ENCODE measurements around the gene CXCL16. TPM values are rescaled to one million over a fixed set of nuclear protein-coding genes. Genes with fewer than 3 reads are reported as not detected.

The CXCL16 gene
- total RNA-seq, 1 experiment from 2014 or later, result not detected

- Histone ChIP-seq H3K27me3 (replicated peaks) (peaks cover 5% of the 10 kb centered on the region; the same call in 1 of the 2 replicates), H3K36me3 (no peaks in the 10 kb centered on the region), H3K4me3 (no peak overlapping the region), H3K9me3 (replicated peaks) (no peaks in the 10 kb centered on the region), H3K4me1 (replicated peaks) (no peaks in the 10 kb centered on the region), H3K27ac (no peak overlapping the region)
- no peak for DNase-seq (ENCODE audit: low read depth in 1 of 2, low spot score in 2 of 2)
Observed at GRCh38 chr17:4769628-4770027, 29.9 kb upstream of the CXCL16 start.

- Histone ChIP-seq H3K9me3 (replicated peaks) (no peaks in the 10 kb centered on the region), H3K4me3 (no peak overlapping the region), H3K27ac (no peak overlapping the region), H3K36me3 (no peaks in the 10 kb centered on the region), H3K27me3 (replicated peaks) (peaks cover 5% of the 10 kb centered on the region; the same call in 1 of the 2 replicates), H3K4me1 (replicated peaks) (no peaks in the 10 kb centered on the region)
- no peak for DNase-seq (ENCODE audit: low read depth in 1 of 2, low spot score in 2 of 2)
Observed at GRCh38 chr17:4768298-4768697, 28.6 kb upstream of the CXCL16 start.

- no peak overlapping the region for H3K27ac ChIP-seq
Observed at GRCh38 chr17:4766723-4767122, 27.0 kb upstream of the CXCL16 start.

GRCh38 chr17:4766201-4766600 lies 26.5 kb upstream of the CXCL16 start:
- Histone ChIP-seq H3K36me3 (no peaks in the 10 kb centered on the region), H3K27ac (no peak overlapping the region), H3K27me3 (replicated peaks) (peaks cover 5% of the 10 kb centered on the region; the same call in 1 of the 2 replicates), H3K4me1 (replicated peaks) (no peaks in the 10 kb centered on the region), H3K4me3 (no peak overlapping the region), H3K9me3 (replicated peaks) (no peaks in the 10 kb centered on the region)
- DNase-seq (ENCODE audit: low read depth in 1 of 2, low spot score in 2 of 2), result no peak

More at GRCh38 chr17:4766723-4767122, 27.0 kb upstream of the CXCL16 start:
- Histone ChIP-seq H3K4me3 (no peak overlapping the region), H3K36me3 (no peaks in the 10 kb centered on the region), H3K4me1 (replicated peaks) (no peaks in the 10 kb centered on the region), H3K27me3 (replicated peaks) (peaks cover 5% of the 10 kb centered on the region; the same call in 1 of the 2 replicates), H3K9me3 (replicated peaks) (no peaks in the 10 kb centered on the region)
- DNase-seq (ENCODE audit: low read depth in 1 of 2, low spot score in 2 of 2), result no peak

DNA sequence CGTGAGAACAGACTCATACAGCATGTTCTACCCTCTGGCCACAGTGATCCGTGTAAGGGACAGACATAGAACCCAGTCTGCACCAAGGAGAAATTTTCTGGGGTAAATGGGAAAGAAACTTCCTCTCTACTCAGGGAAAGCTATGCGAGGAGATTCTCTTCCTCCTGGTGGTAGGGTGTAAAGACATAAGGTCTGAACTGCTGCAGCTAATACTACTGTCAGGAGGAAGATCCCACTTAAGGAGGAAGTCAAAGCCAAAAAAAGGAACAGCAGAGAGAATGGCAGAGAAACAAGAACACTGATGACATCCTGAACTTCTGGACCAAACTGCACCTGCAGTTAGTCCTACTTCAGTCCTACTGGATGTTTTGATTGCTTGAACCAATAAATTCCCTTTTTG lies 24.9 kb upstream of the CXCL16 start:
- no peak overlapping the region for H3K27ac ChIP-seq
- no peak for DNase-seq (ENCODE audit: low read depth in 1 of 2, low spot score in 2 of 2)
- no peaks in the 10 kb centered on the region for H3K4me1 ChIP-seq (replicated peaks)
- H3K36me3 ChIP-seq, result no peaks in the 10 kb centered on the region
- H3K27me3 ChIP-seq (replicated peaks), result peaks cover 5% of the 10 kb centered on the region; the same call in 1 of the 2 replicates
- no peaks in the 10 kb centered on the region for H3K9me3 ChIP-seq (replicated peaks)
- H3K4me3 ChIP-seq, result no peak overlapping the region

GRCh38 chr17:4759776-4760236 lies 20.1 kb upstream of the CXCL16 start:
- Histone ChIP-seq H3K27me3 (replicated peaks) (peaks cover 27% of the 10 kb centered on the region), H3K4me1 (replicated peaks) (no peaks in the 10 kb centered on the region), H3K36me3 (no peaks in the 10 kb centered on the region), H3K27ac (no peak overlapping the region), H3K9me3 (replicated peaks) (no peaks in the 10 kb centered on the region), H3K4me3 (no peak overlapping the region)
- no peak for DNase-seq (ENCODE audit: low read depth in 1 of 2, low spot score in 2 of 2)

DNA sequence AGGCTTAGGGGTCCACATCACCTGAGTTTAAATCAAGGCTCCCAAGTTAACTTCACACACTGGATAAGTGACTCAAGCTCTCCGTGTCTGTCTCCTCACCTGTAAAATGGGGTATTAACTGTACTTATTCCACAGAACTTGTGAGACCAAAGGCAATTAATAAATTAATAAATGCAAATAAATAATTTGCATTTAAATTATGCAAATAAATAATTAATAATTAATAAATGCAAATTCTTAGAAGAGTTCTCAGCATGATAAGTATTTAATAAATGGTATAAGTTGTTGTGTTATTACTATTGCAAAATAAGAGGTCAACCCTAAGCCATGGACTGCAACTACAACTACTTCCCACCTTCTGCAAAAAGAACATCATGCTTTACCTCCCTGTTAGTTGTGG lies 13.7 kb upstream of the CXCL16 start:
- no peak overlapping the region for H3K27ac ChIP-seq
- no peaks in the 10 kb centered on the region for H3K4me1 ChIP-seq (replicated peaks)
- no peak for DNase-seq (ENCODE audit: low read depth in 1 of 2, low spot score in 2 of 2)
- no peaks in the 10 kb centered on the region for H3K9me3 ChIP-seq (replicated peaks)
- H3K4me3 ChIP-seq, result no peak overlapping the region
- peaks cover 46% of the 10 kb centered on the region for H3K27me3 ChIP-seq (replicated peaks)
- no peaks in the 10 kb centered on the region for H3K36me3 ChIP-seq

- H3K9me3 ChIP-seq (replicated peaks), result no peaks in the 10 kb centered on the region
- H3K36me3 ChIP-seq, result no peaks in the 10 kb centered on the region
- no peak for DNase-seq (ENCODE audit: low read depth in 1 of 2, low spot score in 2 of 2)
- H3K27me3 ChIP-seq (replicated peaks), result peaks cover 41% of the 10 kb centered on the region
- H3K4me3 ChIP-seq, result no peak overlapping the region
- H3K27ac ChIP-seq, result no peak overlapping the region
- no peaks in the 10 kb centered on the region for H3K4me1 ChIP-seq (replicated peaks)
Observed at GRCh38 chr17:4751932-4752331, 12.2 kb upstream of the CXCL16 start.

- no peak for DNase-seq (ENCODE audit: low read depth in 1 of 2, low spot score in 2 of 2)
- Histone ChIP-seq H3K27ac (no peak overlapping the region), H3K27me3 (replicated peaks) (peaks cover 38% of the 10 kb centered on the region), H3K4me3 (no peak overlapping the region), H3K9me3 (replicated peaks) (no peaks in the 10 kb centered on the region), H3K36me3 (no peaks in the 10 kb centered on the region), H3K4me1 (replicated peaks) (no peaks in the 10 kb centered on the region)
Observed at GRCh38 chr17:4750606-4751005, 10.9 kb upstream of the CXCL16 start.

- DNase-seq (ENCODE audit: low read depth in 1 of 2, low spot score in 2 of 2), result no peak
- Histone ChIP-seq H3K4me1 (replicated peaks) (no peaks in the 10 kb centered on the region), H3K9me3 (replicated peaks) (no peaks in the 10 kb centered on the region), H3K27ac (no peak overlapping the region), H3K4me3 (no peak overlapping the region), H3K27me3 (replicated peaks) (peaks cover 30% of the 10 kb centered on the region), H3K36me3 (no peaks in the 10 kb centered on the region)
Observed at GRCh38 chr17:4748686-4749085, 9.0 kb upstream of the CXCL16 start.

DNA sequence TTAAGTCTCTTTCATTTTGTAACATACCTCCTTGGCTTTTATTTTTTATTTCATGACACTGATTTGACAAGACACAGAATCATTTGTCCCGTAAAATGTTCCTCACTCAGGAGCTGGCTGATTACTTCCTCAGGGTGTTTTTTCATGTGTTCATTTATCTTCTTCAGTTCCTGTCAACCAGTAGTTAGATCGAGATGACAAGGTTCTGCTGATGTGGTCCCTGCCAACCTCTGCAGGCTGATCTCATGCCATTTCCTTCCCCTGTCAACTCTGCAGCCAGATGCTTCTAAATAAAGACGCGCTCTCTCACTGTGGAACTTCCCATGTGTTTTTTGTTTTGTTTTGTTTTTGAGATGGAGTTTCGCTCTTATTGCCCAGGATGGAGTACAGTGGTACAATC lies 8.1 kb upstream of the CXCL16 start:
- no peak overlapping the region for H3K4me3 ChIP-seq
- no peaks in the 10 kb centered on the region for H3K36me3 ChIP-seq
- H3K27ac ChIP-seq, result no peak overlapping the region
- no peaks in the 10 kb centered on the region for H3K9me3 ChIP-seq (replicated peaks)
- peaks cover 26% of the 10 kb centered on the region for H3K27me3 ChIP-seq (replicated peaks)
- H3K4me1 ChIP-seq (replicated peaks), result no peaks in the 10 kb centered on the region
- no peak for DNase-seq (ENCODE audit: low read depth in 1 of 2, low spot score in 2 of 2)

GRCh38 chr17:4744999-4745969 lies 5.6 kb upstream of the CXCL16 start:
- Histone ChIP-seq H3K36me3 (no peaks in the 10 kb centered on the region), H3K27ac (no peak overlapping the region), H3K4me3 (no peak overlapping the region), H3K4me1 (replicated peaks) (no peaks in the 10 kb centered on the region), H3K27me3 (replicated peaks) (peaks cover 28% of the 10 kb centered on the region), H3K9me3 (replicated peaks) (no peaks in the 10 kb centered on the region)
- DNase-seq (ENCODE audit: low read depth in 1 of 2, low spot score in 2 of 2), result no peak

GRCh38 chr17:4743898-4744297 lies 4.2 kb upstream of the CXCL16 start:
- Histone ChIP-seq H3K36me3 (0 out of 2 replicates have a peak, but pooled peaks cover 3% of the 10 kb centered on the region), H3K9me3 (replicated peaks) (peaks cover 3% of the 10 kb centered on the region; the same call in 1 of the 2 replicates), H3K27me3 (replicated peaks) (peaks cover 30% of the 10 kb centered on the region), H3K4me3 (no peak overlapping the region), H3K27ac (no peak overlapping the region), H3K4me1 (replicated peaks) (peaks cover 11% of the 10 kb centered on the region)
- DNase-seq (ENCODE audit: low read depth in 1 of 2, low spot score in 2 of 2), result no peak

- peaks cover 3% of the 10 kb centered on the region; the same call in 1 of the 2 replicates for H3K9me3 ChIP-seq (replicated peaks)
- no peak for DNase-seq (ENCODE audit: low read depth in 1 of 2, low spot score in 2 of 2)
- 0 out of 2 replicates have a peak, but pooled peaks cover 3% of the 10 kb centered on the region for H3K36me3 ChIP-seq
- H3K27me3 ChIP-seq (replicated peaks), result peaks cover 29% of the 10 kb centered on the region
- no peak overlapping the region for H3K4me3 ChIP-seq
- peaks cover 14% of the 10 kb centered on the region for H3K4me1 ChIP-seq (replicated peaks)
- no peak overlapping the region for H3K27ac ChIP-seq
Observed at GRCh38 chr17:4743216-4743615, 3.5 kb upstream of the CXCL16 start.

Data from SJSA1 (cell line).